A549 treated with CpdA at 1 μM for 4 hours (cell line): ENCODE results near the gene TSPAN14. TPM values are rescaled to one million over a fixed set of nuclear protein-coding genes. Genes with fewer than 3 reads are reported as not detected.

Experiments used
- total RNA-seq: library from RNA; stranded (reverse); fragments of 200-300 nt; extraction: Qiagen RNA extraction; gene quantifications from 5 replicates; pipeline ENCODE4 v1.2.3, GENCODE V29; 2022; ENCODE audit warnings: low read depth

TSPAN14 gene, protein sequence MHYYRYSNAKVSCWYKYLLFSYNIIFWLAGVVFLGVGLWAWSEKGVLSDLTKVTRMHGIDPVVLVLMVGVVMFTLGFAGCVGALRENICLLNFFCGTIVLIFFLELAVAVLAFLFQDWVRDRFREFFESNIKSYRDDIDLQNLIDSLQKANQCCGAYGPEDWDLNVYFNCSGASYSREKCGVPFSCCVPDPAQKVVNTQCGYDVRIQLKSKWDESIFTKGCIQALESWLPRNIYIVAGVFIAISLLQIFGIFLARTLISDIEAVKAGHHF
- 100 to 132 TPM (median 128 TPM) in 5 replicates for total RNA-seq

DNA sequence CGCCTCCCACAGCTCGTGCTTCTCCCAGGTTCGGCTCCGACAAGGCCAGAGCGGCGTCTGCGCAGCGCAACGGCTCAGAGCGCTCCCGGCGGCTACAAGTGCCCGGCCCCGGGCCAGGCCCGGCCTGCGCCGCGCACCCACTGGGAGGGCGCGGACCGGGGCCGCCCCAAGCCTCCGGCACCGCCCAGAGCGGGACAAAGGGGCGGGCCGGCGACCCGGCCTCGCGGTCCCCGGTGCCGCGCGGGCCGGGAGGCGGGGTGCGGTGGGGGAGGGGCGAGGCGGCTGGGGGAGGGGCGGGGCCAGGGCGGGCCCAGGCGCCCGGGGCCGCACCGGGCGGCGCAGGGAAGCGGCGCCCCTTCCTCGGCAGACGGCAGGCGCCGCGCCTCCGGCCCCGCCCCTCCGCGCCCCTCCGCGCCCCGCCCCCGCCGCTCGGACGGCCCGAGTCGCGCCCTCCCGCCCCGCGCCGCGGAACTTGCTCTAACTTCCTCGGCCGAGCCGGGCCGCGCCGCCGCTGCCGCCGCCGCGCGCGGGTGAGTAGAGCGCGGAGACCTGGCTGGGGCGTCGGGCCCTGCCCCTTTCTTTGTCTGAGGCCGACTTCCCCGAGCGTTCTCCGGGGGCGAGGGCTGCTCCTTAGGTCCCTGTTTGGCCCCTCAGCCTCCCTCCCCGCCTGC, at the start of gene TSPAN14:
TSPAN14 (plus strand) TSS at position 469 of the 671 bp plus-strand sequence. CDS start 34,924 bp downstream, outside the sequence.

DNA sequence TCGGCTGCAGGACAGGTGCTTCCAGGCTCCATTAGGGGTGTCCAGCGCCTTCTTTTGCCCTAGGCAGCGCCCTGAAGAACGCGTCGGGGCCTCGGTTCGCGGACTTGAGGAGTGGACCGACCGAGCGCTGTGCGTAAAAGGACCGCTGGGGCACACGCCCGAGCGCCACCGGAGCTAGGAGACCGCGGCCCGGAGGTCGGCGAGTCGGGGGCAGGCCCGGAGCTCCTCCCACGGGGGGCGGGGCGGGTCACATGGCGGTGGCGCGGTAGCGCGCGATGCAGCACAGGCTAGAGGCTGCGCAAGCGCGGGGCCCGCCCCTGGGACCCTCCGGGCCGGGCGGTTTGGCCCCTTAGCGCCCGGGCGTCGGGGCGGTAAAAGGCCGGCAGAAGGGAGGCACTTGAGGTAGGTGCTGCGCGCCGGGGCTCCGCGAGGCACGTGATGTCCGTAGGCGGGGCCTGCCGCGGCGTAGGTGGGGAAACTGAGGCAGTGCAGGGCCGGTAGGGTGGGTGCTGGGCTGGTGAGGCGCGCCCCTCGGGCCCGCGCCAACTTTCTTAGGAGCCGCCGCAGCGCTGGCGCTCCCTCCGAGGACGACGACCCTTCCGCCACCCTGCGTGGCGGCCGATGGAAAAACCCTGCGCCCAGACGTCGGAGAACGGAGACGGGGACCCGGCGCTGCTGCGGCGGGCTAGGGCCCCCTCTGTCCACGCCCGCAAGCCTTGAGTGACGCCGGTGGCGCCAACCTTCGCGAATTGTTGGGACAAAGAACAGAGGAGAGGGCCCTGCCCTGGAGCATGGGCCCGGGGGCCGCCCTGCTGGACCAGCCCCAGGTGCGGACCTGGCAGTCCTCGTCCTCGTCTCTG, 45.6 kb upstream of the TSPAN14 start, which contains the start of gene PRXL2A:
PRXL2A (plus strand) TSS at position 310 of the 860 bp plus-strand sequence. CDS start 11,917 bp downstream, outside the sequence.

DNA sequence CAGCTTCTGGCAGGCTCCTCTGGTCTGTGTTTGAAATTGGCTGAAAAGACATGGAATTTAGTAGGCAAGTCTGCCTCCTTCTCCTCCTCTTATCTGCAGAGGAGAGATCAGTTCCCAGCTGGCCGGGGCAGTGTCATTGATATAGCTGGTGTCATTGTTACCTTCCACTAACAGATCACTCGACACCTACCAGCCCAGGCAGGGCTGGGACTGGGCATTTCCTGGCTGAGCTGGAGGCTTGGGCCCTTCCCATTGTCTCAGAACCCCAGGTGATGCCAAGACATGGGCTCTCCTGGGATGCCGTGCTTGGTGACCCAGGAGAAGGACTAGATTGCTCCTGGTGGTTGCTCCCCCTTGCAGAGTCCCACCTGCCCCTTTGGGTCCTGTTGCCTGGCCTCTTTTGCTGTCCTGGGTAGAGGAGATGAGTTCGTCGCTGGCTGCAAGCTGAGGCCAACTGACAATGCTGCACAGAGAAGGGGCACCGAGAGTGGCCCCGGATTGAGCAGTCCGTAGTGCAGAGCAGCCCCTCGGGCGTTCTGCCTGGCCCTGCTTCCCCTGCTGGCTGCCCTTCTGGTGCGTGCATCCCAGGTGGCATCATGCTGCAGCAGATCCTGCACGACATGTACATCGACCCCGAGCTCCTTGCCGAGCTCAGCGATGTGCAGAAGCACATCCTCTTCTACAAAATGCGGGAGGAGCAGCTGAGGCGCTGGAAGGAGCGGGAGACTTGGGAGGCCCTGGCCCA, 83.8 kb downstream of the TSPAN14 start, which contains the start of gene SH2D4B:
SH2D4B (plus strand) TSS at position 167 of the 745 bp plus-strand sequence; CDS start at position 597, 430 bp downstream.

Other genes with a start within 250 kb of the TSPAN14 start
- gene ANXA11, start 248.8 kb upstream of the TSPAN14 start, total RNA-seq = 143 to 205 TPM (median 201 TPM) in 5 replicates
- gene MAT1A, start 164.7 kb upstream of the TSPAN14 start, total RNA-seq = 0.04 TPM in 1 of 5 replicates, not detected in the others
- not detected in 5 replicates for gene DYDC1, start 97.6 kb upstream of the TSPAN14 start, total RNA-seq
- 0.06 to 0.14 TPM (median 0.08 TPM) in 3 of 5 replicates, not detected in the others for gene DYDC2, start 97.5 kb upstream of the TSPAN14 start, total RNA-seq
- 40.7 to 48.7 TPM (median 43.7 TPM) in 5 replicates for gene PRXL2A, start 45.8 kb upstream of the TSPAN14 start, total RNA-seq
- 0.02 to 0.06 TPM in 2 of 5 replicates, not detected in the others for gene SH2D4B, start 83.6 kb downstream of the TSPAN14 start, total RNA-seq